B cell (primary cell): ENCODE results near the gene FAU. TPM values are rescaled to one million over a fixed set of nuclear protein-coding genes. Genes with fewer than 3 reads are reported as not detected.
A peak's percentile ranks its signal among the peaks of the same experiment; 100 is the strongest.

Experiments used
- ATAC-seq: fragments of 200-7000 bp; cut with Tn5 transposase; one replicate; pipeline ENCODE4 v1.10.0; 2021; ENCODE audit warnings: low read depth, mild to moderate bottlenecking, moderate number of reproducible peaks, moderate library complexity
- CTCF ChIA-PET: fragments of 350-600 bp; sonication (Branson Sonifier 250); formaldehyde crosslinking; loops from one replicate; lab custom pipeline; 2021; ENCODE audit warnings: antibody characterized with exemption, inconsistent platforms; lab: Charles Lee
- POLR2A ChIA-PET: fragments of 350-600 bp; sonication (Branson Sonifier 250); formaldehyde crosslinking; loops from one replicate; lab custom pipeline; 2021; ENCODE audit warnings: antibody characterized with exemption; lab: Charles Lee
- DNase-seq: peaks from one replicate; pipeline ENCODE4 v3.0.0; 2013
- H2AFZ ChIP-seq: 2 replicates; pipeline ENCODE4 v1.6.1; 2012; ENCODE audit warnings: mild to moderate bottlenecking, low read depth, low read length; ENCODE audit not compliant: insufficient read depth, poor library complexity, severe bottlenecking
- H3K27ac ChIP-seq, 2 donors: 1 replicate in 1 of 2; 2 replicates in 1 of 2; pipeline ENCODE4 v1.5.1; 2012 to 2013; ENCODE audit warnings: low read length in 2 of 2, mild to moderate bottlenecking in 2 of 2, moderate library complexity in 1 of 2
- H3K27me3 ChIP-seq, 4 experiments: fragments of 200-600 bp in 1 of 4; sonication (generic) in 1 of 4; replicated peaks in 1 of 4; 1 replicate in 2 of 4; 2 replicates in 2 of 4; pipeline versions ENCODE4 v1.6.1 to v1.7.0; 2013 to 2016; ENCODE audit warnings: low read length in 3 of 4, mild to moderate bottlenecking in 2 of 4, mixed read lengths in 1 of 4, moderate library complexity in 1 of 4; ENCODE audit not compliant: insufficient read depth in 4 of 4, control insufficient read depth in 3 of 4; ENCODE audit errors: control extremely low read depth in 1 of 4
- H3K36me3 ChIP-seq, 2 experiments: replicated peaks in 1 of 2; 1 replicate in 1 of 2; 2 replicates in 1 of 2; pipeline versions ENCODE4 v1.6.1 to v1.7.1; 2013; ENCODE audit warnings: low read length in 1 of 2; ENCODE audit not compliant: insufficient read depth in 2 of 2, control insufficient read depth in 1 of 2; ENCODE audit errors: control extremely low read depth in 1 of 2, extremely low read depth in 1 of 2
- H3K4me1 ChIP-seq, 2 donors: fragments of 200-600 bp in 1 of 2; sonication (generic) in 1 of 2; 1 replicate in 1 of 2; 2 replicates in 1 of 2; pipeline versions ENCODE4 v1.5.1 to v1.6.1; 2013 to 2017; ENCODE audit warnings: low read length in 2 of 2; ENCODE audit not compliant: control insufficient read depth in 2 of 2, insufficient read depth in 2 of 2
- H3K4me2 ChIP-seq: replicated peaks from 2 replicates; pipeline ENCODE3; 2012; ENCODE audit warnings: mild to moderate bottlenecking, low read depth, low read length; ENCODE audit not compliant: poor library complexity, severe bottlenecking
- H3K4me3 ChIP-seq, 5 experiments: fragments of 200-600 bp in 1 of 5; sonication (generic) in 1 of 5; 1 replicate in 3 of 5; 2 replicates in 2 of 5; pipeline versions ENCODE4 v1.5.1 to v1.7.0; 2011 to 2016; ENCODE audit warnings: low read length in 4 of 5, mild to moderate bottlenecking in 4 of 5, low read depth in 2 of 5, control low read depth in 1 of 5, moderate library complexity in 1 of 5; ENCODE audit not compliant: insufficient read depth in 1 of 5; ENCODE audit errors: control extremely low read depth in 1 of 5, extremely low read depth in 1 of 5
- H3K79me2 ChIP-seq: fragments of 200-600 bp; sonication (generic); one replicate; pipeline ENCODE4 v1.6.0; 2016; ENCODE audit warnings: low read length; ENCODE audit not compliant: control insufficient read depth, insufficient read depth
- H3K9ac ChIP-seq: fragments of 200-600 bp; sonication (generic); 2 replicates; pipeline ENCODE4 v1.6.1; 2017; ENCODE audit warnings: mild to moderate bottlenecking, low read length, moderate library complexity
- H3K9me3 ChIP-seq, 3 donors: one replicate each; pipeline versions ENCODE4 v1.6.1 to v1.7.1; 2013; ENCODE audit warnings: low read length in 2 of 3; ENCODE audit not compliant: control insufficient read depth in 2 of 3, insufficient read depth in 1 of 3; ENCODE audit errors: control extremely low read depth in 1 of 3
- H4K20me1 ChIP-seq: 2 replicates; pipeline ENCODE4 v1.6.0; 2012; ENCODE audit warnings: mild to moderate bottlenecking, low read length; ENCODE audit not compliant: insufficient read depth, control insufficient read depth, poor library complexity, severe bottlenecking
- H3K27ac Mint-ChIP-seq: one replicate; pipeline ENCODE4 v1.8.0; 2021; ENCODE audit warnings: mixed read lengths
- H3K27me3 Mint-ChIP-seq: one replicate; pipeline ENCODE4 v1.8.0; 2021; ENCODE audit warnings: mixed read lengths
- H3K4me1 Mint-ChIP-seq: one replicate; pipeline ENCODE4 v1.8.0; 2021; ENCODE audit warnings: mixed read lengths
- H3K4me3 Mint-ChIP-seq: one replicate; pipeline ENCODE4 v1.8.0; 2021; ENCODE audit warnings: mixed read lengths
- H3K9me3 Mint-ChIP-seq: one replicate; pipeline ENCODE4 v1.8.0; 2022; ENCODE audit warnings: mixed read lengths; ENCODE audit not compliant: insufficient read depth
- EZH2 ChIP-seq: IDR thresholded peaks from 2 replicates; pipeline ENCODE4 v1.6.1; 2012; ENCODE audit warnings: borderline replicate concordance, low read depth, mild to moderate bottlenecking, moderate library complexity, low read length; ENCODE audit not compliant: insufficient read depth, poor library complexity, severe bottlenecking
- WGBS: methylation state at CpG from one replicate; pipeline ENCODE4 v1.1.5; 2013; ENCODE audit warnings: missing lambda C conversion rate; ENCODE audit not compliant: insufficient coverage; 5-methylcytosine and 5-hydroxymethylcytosine counted together
- intact Hi-C: fragments of 100-400 bp; cut with micrococcal nuclease; formaldehyde crosslinking; loops from one replicate; pipeline ENCODE4 v1.10.0; 2022
- polyA plus RNA-seq: library from polyadenylated mRNA; depleted of rRNA; stranded (reverse); fragments of >200 nt; gene quantifications from 2 replicates; pipeline ENCODE4 v1.2.3, GENCODE V29; 2012
- total RNA-seq, 2 donors: library from RNA; stranded (reverse); fragments of 120-200 nt in 1 of 2; gene quantifications; 1 replicate in 1 of 2; 2 replicates in 1 of 2; pipeline versions ENCODE4 v1.2.3 to v1.2.4, GENCODE V29; 2013 to 2022
- TF ChIP-seq, protein P1 (sequence below): fragments of 200-600 bp; IDR thresholded peaks from one replicate; pipeline ENCODE4 v1.8.0; 2022; ENCODE audit warnings: antibody characterized with exemption, mild to moderate bottlenecking

Gene FAU
- total and polyA plus RNA-seq, 2 donors (not counting 1 experiment from before 2014, with no cell fraction given), result 1,318 to 1,559 TPM

DNA sequence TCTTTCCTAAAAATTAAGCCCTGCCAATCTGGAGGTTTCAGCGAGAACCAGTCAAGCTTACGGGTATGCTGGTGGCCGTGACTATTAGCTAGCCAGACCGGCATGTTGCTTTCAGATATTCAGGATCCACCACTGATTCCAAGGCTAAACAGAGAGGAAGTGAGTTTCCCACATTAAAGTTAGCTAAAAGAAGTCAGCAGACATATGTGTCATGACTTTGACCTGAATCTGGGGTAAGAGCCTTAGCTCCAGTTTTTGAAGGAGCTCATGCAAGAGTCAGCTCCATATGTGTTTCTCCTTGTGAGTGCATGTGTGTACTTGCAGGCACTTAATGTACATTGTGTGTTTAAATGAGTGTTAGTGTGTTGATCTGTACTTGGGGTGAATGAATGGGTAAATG is 36.5 kb downstream of the FAU start:
- intact Hi-C loops, result no loop called here
- H2AFZ ChIP-seq, result no peak overlapping the region
- Mint-ChIP-seq H3K27me3 (no peaks in the 10 kb centered on the region), H3K27ac (peak overlapping the region; percentile 100), H3K9me3 (no peaks in the 10 kb centered on the region), H3K4me1 (peaks cover 28% of the 10 kb centered on the region), H3K4me3 (peak overlapping the region; percentile 98)
- H3K4me1 ChIP-seq, result peaks cover 12 to 19% of the 10 kb centered on the region in 2 donors
- no peak for DNase-seq
- H3K27ac ChIP-seq, result no peak overlapping the region
- peaks cover 0 to 47% of the 10 kb centered on the region in 2 experiments for H3K36me3 ChIP-seq
- POLR2A ChIA-PET, result no interaction called here
- peaks cover 21% of the 10 kb centered on the region for H3K79me2 ChIP-seq
- peaks cover 8% of the 10 kb centered on the region for H4K20me1 ChIP-seq
- ATAC-seq, result no peak
- H3K4me2 ChIP-seq, result no peak overlapping the region
- H3K4me3 ChIP-seq, result no peak overlapping the region
- CTCF ChIA-PET, result interaction anchor here (0.8 to 1.3 kb wide), 5 partner anchors 9 to 182 kb away, joined by 3 to 6 read pairs (median 3); partner anchors contain the start of genes FAU and MRPL49
- TF ChIP-seq EZH2, result no peak
- TF ChIP-seq, protein P1, sequence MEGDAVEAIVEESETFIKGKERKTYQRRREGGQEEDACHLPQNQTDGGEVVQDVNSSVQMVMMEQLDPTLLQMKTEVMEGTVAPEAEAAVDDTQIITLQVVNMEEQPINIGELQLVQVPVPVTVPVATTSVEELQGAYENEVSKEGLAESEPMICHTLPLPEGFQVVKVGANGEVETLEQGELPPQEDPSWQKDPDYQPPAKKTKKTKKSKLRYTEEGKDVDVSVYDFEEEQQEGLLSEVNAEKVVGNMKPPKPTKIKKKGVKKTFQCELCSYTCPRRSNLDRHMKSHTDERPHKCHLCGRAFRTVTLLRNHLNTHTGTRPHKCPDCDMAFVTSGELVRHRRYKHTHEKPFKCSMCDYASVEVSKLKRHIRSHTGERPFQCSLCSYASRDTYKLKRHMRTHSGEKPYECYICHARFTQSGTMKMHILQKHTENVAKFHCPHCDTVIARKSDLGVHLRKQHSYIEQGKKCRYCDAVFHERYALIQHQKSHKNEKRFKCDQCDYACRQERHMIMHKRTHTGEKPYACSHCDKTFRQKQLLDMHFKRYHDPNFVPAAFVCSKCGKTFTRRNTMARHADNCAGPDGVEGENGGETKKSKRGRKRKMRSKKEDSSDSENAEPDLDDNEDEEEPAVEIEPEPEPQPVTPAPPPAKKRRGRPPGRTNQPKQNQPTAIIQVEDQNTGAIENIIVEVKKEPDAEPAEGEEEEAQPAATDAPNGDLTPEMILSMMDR, result no peak
- 100% methylated on average over 1 of the region's 4 CpGs for WGBS
- H3K9me3 ChIP-seq, result no peaks in the 10 kb centered on the region
- H3K9ac ChIP-seq, result no peak overlapping the region
- H3K27me3 ChIP-seq, result no peaks in the 10 kb centered on the region

DNA sequence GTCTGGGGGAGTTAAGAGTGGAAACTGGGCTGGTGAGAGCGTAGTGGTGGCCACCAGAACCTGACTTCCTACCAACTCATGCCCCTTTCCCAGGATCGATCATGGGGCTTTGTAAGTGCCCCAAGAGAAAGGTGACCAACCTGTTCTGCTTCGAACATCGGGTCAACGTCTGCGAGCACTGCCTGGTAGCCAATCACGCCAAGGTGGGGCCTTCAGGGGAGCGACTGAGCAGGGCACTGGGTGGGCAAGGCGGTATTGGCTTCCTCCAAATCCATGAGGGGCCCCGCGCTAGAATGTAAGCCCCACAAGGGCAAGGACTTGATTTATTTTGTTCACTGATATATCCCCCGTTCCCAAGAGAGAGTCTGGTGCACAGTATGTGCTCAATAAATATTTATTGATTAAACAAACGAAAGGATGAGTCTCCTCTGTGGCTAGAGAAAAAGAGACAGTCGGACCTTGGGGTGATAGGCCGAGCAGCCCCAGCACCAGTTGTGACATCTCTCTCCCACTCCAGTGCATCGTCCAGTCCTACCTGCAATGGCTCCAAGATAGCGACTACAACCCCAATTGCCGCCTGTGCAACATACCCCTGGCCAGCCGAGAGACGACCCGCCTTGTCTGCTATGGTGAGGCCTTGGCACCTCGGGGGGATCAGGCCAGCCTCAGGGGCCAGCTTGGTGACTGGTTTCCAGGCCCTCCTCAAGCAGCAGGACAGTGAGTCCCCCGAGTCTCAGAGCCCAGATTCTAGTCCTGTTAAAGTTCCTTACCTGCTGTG is 37.1 kb downstream of the FAU start:
- H3K9ac ChIP-seq, result peak overlapping the region; percentile 86
- peak overlapping the region; percentile 88 for H3K4me2 ChIP-seq
- H3K36me3 ChIP-seq, result peaks cover 0 to 47% of the 10 kb centered on the region in 2 experiments
- CTCF ChIA-PET, result interaction anchor here (0.8 to 1.3 kb wide), 5 partner anchors 8 to 183 kb away, joined by 3 to 6 read pairs (median 3); partner anchors contain the start of genes FAU and MRPL49
- Mint-ChIP-seq H3K9me3 (no peaks in the 10 kb centered on the region), H3K4me1 (peaks cover 28% of the 10 kb centered on the region), H3K27me3 (no peaks in the 10 kb centered on the region), H3K27ac (peak overlapping the region; percentile 100), H3K4me3 (peak overlapping the region; percentile 98)
- no peak for DNase-seq
- H3K27me3 ChIP-seq, result no peaks in the 10 kb centered on the region
- TF ChIP-seq EZH2, result no peak
- 46% methylated on average over 18 of the region's 23 CpGs for WGBS
- peaks cover 8% of the 10 kb centered on the region for H4K20me1 ChIP-seq
- peaks cover 12 to 19% of the 10 kb centered on the region in 2 donors for H3K4me1 ChIP-seq
- no peaks in the 10 kb centered on the region for H3K9me3 ChIP-seq
- H3K79me2 ChIP-seq, result peaks cover 21% of the 10 kb centered on the region
- peak overlapping the region; percentile 61 to 81 (median 76) for H3K4me3 ChIP-seq
- POLR2A ChIA-PET, result interaction anchor here (0.6 kb wide), 1 partner anchor 10 kb away, joined by 7 read pairs; no protein-coding TSS in a partner anchor
- H3K27ac ChIP-seq, result peak overlapping the region; percentile 91 to 94
- intact Hi-C loops, result loop anchor here (1.0 kb wide), 9 partner anchors 12 to 167 kb away; partner anchors contain the start of genes ARL2, ATG2A, FAU and MRPL49
- H2AFZ ChIP-seq, result peak overlapping the region; percentile 98
- ATAC-seq, result no peak
